Stimulated activated CD4-positive, alpha-beta T cell treated with anti-CD3 and anti-CD28 coated beads, Interleukin-15, amount 100 ng/mL, for 24 hours (primary cell): ENCODE measurements around the gene CCSER2.
"Not testable (repeated sequence)": the region's sequence is repeated elsewhere in the genome, so short reads cannot be mapped to it uniquely, and the experiment has no call there.

Experiments used
- DNase-seq: peaks from one replicate; pipeline ENCODE4 v3.0.0-alpha.2; 2020

CCSER2 gene

GRCh38 chr10:84401854-84402611 lies 73.6 kb downstream of the CCSER2 start:
- DNase-seq, result no peak

GRCh38 chr10:84404783-84405182 lies 76.4 kb downstream of the CCSER2 start:
- DNase-seq, result no peak

- no peak for DNase-seq
Measured at GRCh38 chr10:84405662-84406061, 77.3 kb downstream of the CCSER2 start.

- DNase-seq, result no peak
Measured at GRCh38 chr10:84406561-84406960, 78.2 kb downstream of the CCSER2 start.

GRCh38 chr10:84407388-84408049 lies 79.1 kb downstream of the CCSER2 start:
- no peak for DNase-seq

GRCh38 chr10:84412482-84412881 lies 84.1 kb downstream of the CCSER2 start:
- DNase-seq, result no peak

GRCh38 chr10:84414110-84414509 lies 85.7 kb downstream of the CCSER2 start:
- DNase-seq, result not testable (repeated sequence)

- no peak for DNase-seq
Measured at GRCh38 chr10:84415539-84416244, 87.3 kb downstream of the CCSER2 start.

- DNase-seq, result no peak
Measured at GRCh38 chr10:84416245-84416555, 87.8 kb downstream of the CCSER2 start.

- no peak for DNase-seq
Measured at GRCh38 chr10:84423719-84424118, 95.3 kb downstream of the CCSER2 start.

GRCh38 chr10:84424731-84425167 lies 96.4 kb downstream of the CCSER2 start:
- DNase-seq, result peak; percentile 20

GRCh38 chr10:84427903-84428650 lies 99.7 kb downstream of the CCSER2 start:
- no peak for DNase-seq

GRCh38 chr10:84428711-84429110 lies 100.3 kb downstream of the CCSER2 start:
- DNase-seq, result no peak

GRCh38 chr10:84429926-84430520 lies 101.6 kb downstream of the CCSER2 start:
- DNase-seq, result peak; percentile 79

GRCh38 chr10:84432891-84433290 lies 104.5 kb downstream of the CCSER2 start:
- no peak for DNase-seq

- no peak for DNase-seq
Measured at GRCh38 chr10:84440781-84441180, 112.4 kb downstream of the CCSER2 start.

GRCh38 chr10:84447701-84448400 lies 119.5 kb downstream of the CCSER2 start:
- DNase-seq, result no peak

- DNase-seq, result not testable (repeated sequence)
Measured at GRCh38 chr10:84449351-84449750, 121.0 kb downstream of the CCSER2 start.

GRCh38 chr10:84452003-84452402 lies 123.6 kb downstream of the CCSER2 start:
- DNase-seq, result no peak

- no peak for DNase-seq
Measured at GRCh38 chr10:84453303-84453702, 124.9 kb downstream of the CCSER2 start.

GRCh38 chr10:84456126-84456525 lies 127.7 kb downstream of the CCSER2 start:
- no peak for DNase-seq

GRCh38 chr10:84460520-84460919 lies 132.1 kb downstream of the CCSER2 start:
- DNase-seq, result no peak
